HG03457 (cell line): ENCODE results near the gene DOCK1.
"Not testable (repeated sequence)": the region's sequence is repeated elsewhere in the genome, so short reads cannot be mapped to it uniquely, and the experiment has no call there.

ENCODE experiments used
- ATAC-seq: cut with Tn5 transposase; IDR thresholded peaks from one replicate; pipeline ENCODE4 v1.9.1; 2021; ENCODE audit warnings: moderate number of reproducible peaks; ENCODE audit not compliant: unreplicated experiment

Gene DOCK1

GRCh38 chr10:126904818-126905701 lies at the start of gene DOCK1:
Gene DOCK1, plus strand, starts transcription at chr10:126905428. Its CDS starts 90 bp downstream, at chr10:126905518.
- no peak for ATAC-seq

GRCh38 chr10:126857178-126857806 lies 47.9 kb upstream of the DOCK1 start:
- no peak for ATAC-seq

DNA sequence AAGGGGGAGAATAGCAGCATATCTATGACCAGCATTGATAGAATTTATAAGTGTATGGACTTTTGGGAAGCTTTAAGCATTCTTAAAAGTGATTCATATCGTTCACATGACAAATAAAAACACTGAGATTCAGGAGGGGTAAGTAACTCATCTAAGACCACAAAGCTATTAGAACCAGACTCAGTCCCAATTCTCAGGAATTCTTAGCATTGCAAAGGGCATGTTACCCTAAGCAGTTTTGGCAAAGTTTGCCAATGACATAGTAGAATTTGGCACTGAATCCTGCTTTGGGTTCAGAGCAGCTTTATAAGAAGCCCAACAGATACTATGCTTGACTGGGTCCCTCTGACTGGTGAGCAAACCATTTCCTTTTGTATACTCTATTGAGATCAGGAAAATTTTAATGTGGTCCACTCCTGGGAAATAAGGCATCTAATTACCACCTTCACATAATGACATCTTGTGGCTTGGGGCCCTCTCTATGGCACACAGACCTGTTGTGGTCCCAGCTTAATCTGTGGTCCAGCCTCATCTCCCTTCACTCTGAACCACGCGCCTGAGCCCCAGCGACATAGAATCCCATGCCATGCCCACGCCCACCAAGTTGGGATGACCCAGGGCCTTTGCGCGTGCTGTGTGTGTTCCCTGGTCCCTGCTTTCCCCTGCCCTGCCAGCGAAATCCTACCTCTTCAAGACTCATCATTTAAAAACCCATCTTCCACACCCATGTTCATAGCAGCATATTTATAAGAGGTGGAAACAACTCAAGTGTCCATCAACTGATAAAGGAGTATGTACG lies 37.5 kb upstream of the DOCK1 start:
- ATAC-seq: no peak

DNA sequence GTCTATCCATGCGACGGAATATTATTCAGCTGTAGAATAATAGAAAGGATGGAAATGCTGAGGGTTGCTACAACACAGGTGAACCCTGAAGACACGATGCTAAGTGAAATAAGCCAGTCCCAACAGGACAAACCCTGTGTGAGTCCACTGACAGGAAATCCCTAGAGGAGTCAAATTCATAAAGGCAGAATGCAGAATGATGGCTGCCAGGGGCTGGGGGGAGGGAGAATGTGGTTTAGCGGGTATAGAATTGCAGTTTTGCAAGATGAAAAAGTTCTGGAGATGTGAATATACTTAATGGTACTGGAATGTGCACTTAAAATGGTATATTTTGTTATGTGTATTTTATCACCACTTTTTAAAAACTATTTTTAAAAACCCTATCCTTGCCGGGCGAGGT lies 36.9 kb upstream of the DOCK1 start:
- no peak for ATAC-seq

GRCh38 chr10:126872135-126872534 lies 33.1 kb upstream of the DOCK1 start:
- ATAC-seq: no peak

DNA sequence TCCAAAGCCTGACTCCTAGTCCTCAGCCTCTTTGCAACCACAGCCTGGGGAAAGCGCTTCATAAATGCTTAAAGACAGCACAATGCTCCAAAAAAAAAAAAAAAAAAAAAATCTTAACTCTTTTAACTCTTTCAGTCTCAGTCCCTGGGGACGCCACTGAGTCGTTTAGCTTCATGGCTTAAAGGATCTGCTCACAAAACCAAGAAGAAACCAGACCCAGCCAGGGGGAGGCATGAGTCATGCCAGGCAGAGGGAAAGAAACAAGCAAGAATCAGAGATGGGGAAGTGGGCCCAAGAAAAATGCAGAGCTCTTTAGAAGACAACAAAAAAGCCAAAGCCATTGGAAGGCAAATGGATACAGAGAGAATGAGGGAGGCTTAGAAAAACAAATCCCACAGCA lies 32.5 kb upstream of the DOCK1 start:
- ATAC-seq: no peak

DNA sequence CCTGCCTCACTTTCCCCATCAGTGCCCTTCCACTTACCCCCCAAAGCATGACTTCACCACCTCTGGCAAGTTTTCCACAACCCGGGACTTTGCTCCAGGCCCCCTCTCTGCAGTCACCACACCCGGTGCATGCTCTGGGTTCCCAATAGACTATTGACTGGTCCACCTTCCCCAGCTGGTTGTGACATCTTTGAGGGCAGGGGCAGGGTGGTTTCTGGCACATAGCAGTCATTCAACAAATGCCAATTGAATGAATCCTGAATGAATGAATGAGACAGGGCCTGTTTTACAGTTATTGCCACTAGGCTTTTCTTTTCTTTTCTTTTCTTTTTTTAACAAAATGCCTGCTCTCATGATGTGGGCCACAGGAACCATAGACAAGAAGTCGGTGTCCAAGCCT lies 28.8 kb upstream of the DOCK1 start:
- no peak for ATAC-seq

DNA sequence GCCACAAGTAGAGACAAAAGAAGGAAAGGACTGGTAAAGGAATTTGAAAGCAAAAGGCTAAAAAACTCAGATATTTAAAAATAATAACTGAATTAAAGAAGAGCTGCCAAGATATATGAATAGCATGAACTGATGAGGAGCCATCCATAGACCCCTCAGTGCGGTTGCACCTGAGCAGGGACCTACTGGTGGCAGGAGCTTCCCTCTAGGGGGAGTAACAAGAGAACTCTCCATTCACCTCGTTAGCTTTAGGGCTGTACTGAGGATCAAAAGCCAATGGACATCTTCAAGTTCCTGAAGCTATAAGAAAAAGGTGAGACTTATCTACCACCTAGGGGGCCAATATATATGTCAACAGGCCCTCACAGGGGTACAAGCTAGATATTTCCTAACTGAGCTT lies 27.8 kb upstream of the DOCK1 start:
- ATAC-seq: no peak

DNA sequence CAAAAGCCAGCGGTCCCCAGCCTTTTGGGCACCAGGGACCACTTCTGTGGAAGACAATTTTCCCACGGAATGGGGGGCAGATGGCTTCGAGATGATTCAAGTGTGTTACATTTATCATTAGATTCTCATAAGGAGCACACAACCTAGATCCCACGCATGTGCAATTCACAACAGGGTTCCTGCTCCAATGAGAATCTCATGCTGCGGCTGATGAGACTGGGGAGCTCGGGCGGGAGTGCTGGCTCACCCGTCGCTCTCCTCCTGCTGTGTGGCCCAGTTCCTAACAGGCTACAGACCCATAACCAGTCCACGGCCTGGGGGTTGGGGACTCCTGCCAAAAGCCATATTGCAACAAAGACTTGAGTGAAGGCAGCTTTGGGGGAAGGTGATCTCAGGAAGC lies 26.6 kb upstream of the DOCK1 start:
- no peak for ATAC-seq

- ATAC-seq: no peak
Observed at GRCh38 chr10:126880926-126881325, 24.3 kb upstream of the DOCK1 start.

GRCh38 chr10:126882055-126882454 lies 23.2 kb upstream of the DOCK1 start:
- not testable (repeated sequence) for ATAC-seq

- ATAC-seq: not testable (repeated sequence)
Observed at GRCh38 chr10:126888436-126888835, 16.8 kb upstream of the DOCK1 start.

- ATAC-seq: no peak
Observed at GRCh38 chr10:126889421-126889820, 15.8 kb upstream of the DOCK1 start.

GRCh38 chr10:126890797-126891196 lies 14.4 kb upstream of the DOCK1 start:
- ATAC-seq: not testable (repeated sequence)

DNA sequence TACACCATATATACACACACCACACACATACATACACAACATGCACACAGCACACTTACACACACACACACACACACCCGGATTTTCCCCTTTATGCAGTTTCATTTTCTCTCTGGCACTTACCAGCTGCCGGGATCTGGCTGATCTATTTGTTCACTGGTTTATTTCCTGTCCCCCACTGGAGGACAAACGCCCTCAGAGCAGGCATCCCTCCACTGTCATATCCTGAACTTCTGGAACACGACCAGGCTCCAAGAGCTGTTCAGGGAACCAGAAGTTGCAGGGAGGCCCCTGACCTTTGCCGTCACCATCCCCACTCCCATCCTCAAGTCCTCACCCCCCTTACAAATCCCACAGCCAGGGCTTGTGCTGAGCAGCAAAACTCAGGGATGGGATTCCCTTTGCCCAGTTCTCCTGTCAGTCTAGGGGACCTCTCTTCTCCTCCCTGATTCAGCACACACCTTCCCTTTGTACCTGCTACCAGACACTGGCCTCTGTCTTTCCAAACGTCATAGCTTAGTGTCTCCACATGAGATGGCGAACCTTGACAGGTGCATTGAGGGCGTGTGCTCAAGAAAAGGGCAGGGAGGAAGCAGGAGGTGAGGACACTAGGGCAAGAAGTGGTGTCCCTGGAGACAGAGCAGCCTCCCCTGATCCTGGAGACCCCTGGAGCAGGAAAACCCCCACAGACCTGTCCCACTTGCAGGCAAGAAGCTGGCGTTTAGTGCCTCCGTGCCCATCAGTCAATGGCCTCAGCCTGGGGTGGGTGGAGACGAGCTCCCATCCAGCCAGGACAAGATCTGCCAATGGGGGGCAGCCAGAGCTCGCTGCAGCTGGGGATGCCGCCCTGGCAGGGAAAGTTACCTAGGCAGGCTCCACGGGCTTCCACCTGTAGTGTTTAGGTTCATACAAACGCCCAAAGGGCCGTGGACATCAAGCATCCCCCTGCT lies 12.7 kb upstream of the DOCK1 start:
- no peak for ATAC-seq

DNA sequence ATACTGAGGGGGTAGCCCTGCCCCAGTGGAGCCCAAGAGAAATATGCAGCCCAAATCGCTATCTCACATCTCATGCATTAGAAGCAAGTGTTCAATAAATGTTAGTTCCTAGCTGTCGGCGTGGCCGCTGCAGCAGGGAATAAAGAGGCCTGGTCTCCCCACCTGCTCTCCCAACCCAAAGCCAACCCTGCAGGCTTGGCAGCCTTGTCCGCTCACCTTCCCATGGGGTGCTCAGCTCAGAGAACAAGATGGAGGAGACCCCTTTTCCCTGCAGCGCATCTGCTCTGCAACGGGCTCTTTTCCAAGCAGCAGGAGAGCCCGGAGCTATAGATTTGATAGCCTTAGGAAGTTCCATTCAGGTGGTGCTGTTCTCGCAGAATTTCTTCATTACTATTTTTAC lies 12.0 kb upstream of the DOCK1 start:
- ATAC-seq: no peak

- ATAC-seq: no peak
Observed at GRCh38 chr10:126893841-126894240, 11.4 kb upstream of the DOCK1 start.

DNA sequence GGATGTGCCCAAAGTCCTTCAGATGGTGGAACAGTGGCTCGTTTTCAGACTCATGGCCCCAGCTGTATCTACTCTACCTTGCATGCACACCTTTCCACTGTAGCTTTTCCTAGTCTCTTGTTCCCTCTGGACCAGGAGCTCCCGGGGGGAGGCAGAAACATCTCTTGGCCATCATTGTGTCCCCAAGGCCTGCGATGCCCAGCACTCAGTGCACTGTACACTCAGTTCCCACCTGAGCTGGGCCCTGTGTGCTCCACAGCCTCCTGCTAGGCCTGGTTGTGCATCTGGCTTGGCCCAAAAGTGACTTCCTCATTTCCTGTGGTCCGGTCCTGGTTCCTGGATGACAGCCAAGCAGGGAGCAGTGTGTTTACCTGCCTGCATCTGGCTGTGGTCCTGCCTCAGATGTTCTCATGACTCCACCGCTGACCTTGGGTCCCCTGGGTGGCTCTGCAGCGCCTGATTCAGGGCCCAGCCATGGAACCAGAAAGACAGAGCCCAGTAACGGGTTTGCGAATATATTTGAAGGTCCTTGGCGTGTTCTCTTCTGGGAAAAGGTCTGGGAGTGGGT lies 9.9 kb upstream of the DOCK1 start:
- ATAC-seq: no peak

DNA sequence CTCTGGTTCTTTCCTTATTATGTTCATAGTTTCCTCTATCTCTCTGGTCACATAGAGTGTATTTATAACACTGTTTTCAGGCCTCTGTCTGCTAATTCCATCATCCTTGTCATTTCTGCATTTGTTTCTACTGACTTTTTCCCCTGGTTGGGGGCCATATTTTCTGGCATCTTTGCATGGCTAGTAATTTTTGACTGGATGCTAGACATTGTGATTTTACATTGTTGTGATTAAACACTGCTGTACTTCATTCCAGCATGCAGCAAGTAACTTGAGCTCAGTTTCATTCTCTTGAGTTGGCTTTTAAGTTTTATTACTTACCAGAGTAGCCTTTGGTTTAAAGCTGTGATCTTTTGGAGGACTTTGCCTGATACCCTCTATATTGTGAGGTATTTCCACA lies 6.8 kb upstream of the DOCK1 start:
- no peak for ATAC-seq

GRCh38 chr10:126899529-126899928 lies 5.7 kb upstream of the DOCK1 start:
- not testable (repeated sequence) for ATAC-seq
